HepG2 (cell line): ENCODE measurements around the gene ANKRD31. TPM values are rescaled to one million over a fixed set of nuclear protein-coding genes. Genes with fewer than 3 reads are reported as not detected.

Experiments
- CHD4 ChIP-seq: fragments of 200-600 bp; sonication (generic); IDR thresholded peaks from 2 replicates; pipeline ENCODE4 v1.7.0; 2017; ENCODE audit warnings: mild to moderate bottlenecking, low read length, borderline replicate concordance
- EEA1 ChIP-seq: sonication (generic); formaldehyde crosslinking; IDR thresholded peaks from 2 replicates; pipeline ENCODE4 v1.5.1; 2020; ENCODE audit warnings: mild to moderate bottlenecking, missing genetic modification reagents, borderline replicate concordance
- GTF2F1 ChIP-seq: fragments of 150-350 bp; IDR thresholded peaks from 2 replicates; pipeline ENCODE4 v1.6.1; 2014; ENCODE audit warnings: low read length
- HDAC1 ChIP-seq: sonication (generic); formaldehyde crosslinking; IDR thresholded peaks from 2 replicates; pipeline ENCODE4 v1.5.1; 2020; ENCODE audit warnings: mild to moderate bottlenecking, missing genetic modification reagents
- HMG20A ChIP-seq: IDR thresholded peaks from 2 replicates; pipeline ENCODE4 v1.6.1; 2016; ENCODE audit warnings: borderline replicate concordance
- HMGA1 ChIP-seq: sonication (generic); formaldehyde crosslinking; conservative IDR thresholded peaks from 2 replicates; pipeline ENCODE4 v1.4.0; 2020; ENCODE audit warnings: missing genetic modification reagents
- HNRNPK ChIP-seq: fragments of 200-400 bp; formaldehyde crosslinking; IDR thresholded peaks from 2 replicates; pipeline ENCODE4 v1.6.1; 2018; ENCODE audit warnings: low read length, low read depth, moderate library complexity, mild to moderate bottlenecking; ENCODE audit not compliant: poor library complexity, severe bottlenecking
- HNRNPUL1 ChIP-seq: fragments of 200-400 bp; formaldehyde crosslinking; IDR thresholded peaks from 2 replicates; pipeline ENCODE4 v1.6.1; 2017; ENCODE audit warnings: low read depth, mild to moderate bottlenecking, low read length, moderate library complexity
- MED1 ChIP-seq: sonication (generic); formaldehyde crosslinking; IDR thresholded peaks from 2 replicates; pipeline ENCODE4 v1.4.0; 2020; ENCODE audit warnings: missing genetic modification reagents
- NFIC ChIP-seq: IDR thresholded peaks from 2 replicates; pipeline ENCODE4 v1.6.1; 2012; ENCODE audit warnings: mild to moderate bottlenecking, low read length, inconsistent platforms
- NR2F6 ChIP-seq, 2 experiments: IDR thresholded peaks; 2 replicates each; pipeline ENCODE4 v1.6.1; 2016; ENCODE audit warnings: antibody characterized with exemption in 1 of 2, mild to moderate bottlenecking in 1 of 2
- RFX3 ChIP-seq: IDR thresholded peaks from 2 replicates; pipeline ENCODE4 v1.6.1; 2016; ENCODE audit warnings: missing biosample characterization, missing genetic modification reagents
- RFX5 ChIP-seq: IDR thresholded peaks from 2 replicates; pipeline ENCODE4 v1.6.1; 2011; ENCODE audit warnings: low read depth, low read length, improper control_type of control experiment
- SNAPC2 ChIP-seq: sonication (generic); formaldehyde crosslinking; IDR thresholded peaks from 2 replicates; pipeline ENCODE4 v1.8.1; 2022; ENCODE audit warnings: mild to moderate bottlenecking, missing genetic modification reagents
- SRSF1 ChIP-seq: fragments of 200-400 bp; formaldehyde crosslinking; optimal IDR thresholded peaks from 2 replicates; pipeline ENCODE3; 2017; ENCODE audit warnings: mild to moderate bottlenecking, low read depth, low read length, moderate library complexity
- STAG1 ChIP-seq: sonication (generic); formaldehyde crosslinking; IDR thresholded peaks from 2 replicates; pipeline ENCODE4 v1.4.0; 2020; ENCODE audit warnings: missing genetic modification reagents
- TEAD3 ChIP-seq: optimal IDR thresholded peaks from 2 replicates; pipeline ENCODE3; 2016; ENCODE audit warnings: borderline replicate concordance
- ZBTB20 ChIP-seq: sonication (generic); formaldehyde crosslinking; IDR thresholded peaks from 2 replicates; pipeline ENCODE4 v1.8.1; 2023; ENCODE audit warnings: missing genetic modification reagents, low read depth, mild to moderate bottlenecking, borderline replicate concordance
- ZNF160 ChIP-seq: sonication (generic); formaldehyde crosslinking; IDR thresholded peaks from 2 replicates; pipeline ENCODE4 v1.8.0; 2022; ENCODE audit warnings: mild to moderate bottlenecking, inconsistent platforms, missing genetic modification reagents
- ZNF251 ChIP-seq: sonication (generic); formaldehyde crosslinking; IDR thresholded peaks from 2 replicates; pipeline ENCODE4 v1.9.0; 2021; ENCODE audit warnings: mild to moderate bottlenecking, missing genetic modification reagents
- ZNF280B ChIP-seq: sonication (generic); formaldehyde crosslinking; IDR thresholded peaks from 2 replicates; pipeline ENCODE4 v1.5.0; 2020; ENCODE audit warnings: missing genetic modification reagents, mild to moderate bottlenecking, borderline replicate concordance
- ZNF3 ChIP-seq: IDR thresholded peaks from 2 replicates; pipeline ENCODE4 v1.7.0; 2017; ENCODE audit warnings: inconsistent platforms
- ZNF510 ChIP-seq: sonication (generic); formaldehyde crosslinking; IDR thresholded peaks from 2 replicates; pipeline ENCODE4 v1.4.0; 2020; ENCODE audit warnings: low read depth, mild to moderate bottlenecking, missing genetic modification reagents
- ZSCAN29 ChIP-seq: sonication (generic); formaldehyde crosslinking; conservative IDR thresholded peaks from 2 replicates; pipeline ENCODE4 v1.4.0; 2020; ENCODE audit warnings: mild to moderate bottlenecking, missing genetic modification reagents
- polyA plus RNA-seq, 8 experiments: library from polyadenylated mRNA; depleted of rRNA in 3 of 8; stranded (reverse) in 7 of 8; unstranded in 1 of 8; fragments of >200 nt; fragmentation: Illumina TruSeq in 4 of 8; extraction: Trizol in 4 of 8; gene quantifications; 2 replicates each; pipeline versions ENCODE4 v1.2.1 to v1.2.3, GENCODE V29; 2011 to 2016; ENCODE audit warnings: low read depth in 4 of 8, missing spikeins in 1 of 8, mixed read lengths in 1 of 8; ENCODE audit not compliant: insufficient read depth in 1 of 8
- total RNA-seq, 5 experiments: library from RNA; depleted of rRNA; stranded (reverse); fragments of >200 nt; fragmentation: Illumina TruSeq; extraction: Trizol; gene quantifications; 2 replicates each; pipeline ENCODE4 v1.2.3, GENCODE V29; 2016; ENCODE audit warnings: low read depth in 1 of 5
- TF ChIP-seq, protein P1 (sequence below): sonication (generic); formaldehyde crosslinking; IDR thresholded peaks from 2 replicates; pipeline ENCODE4 v1.5.1; 2020; ENCODE audit warnings: missing genetic modification reagents, mild to moderate bottlenecking, borderline replicate concordance
- TF ChIP-seq, protein P2 (sequence below): sonication (generic); formaldehyde crosslinking; IDR thresholded peaks from 2 replicates; pipeline ENCODE4 v1.8.0; 2022; ENCODE audit warnings: low read depth, missing genetic modification reagents

ANKRD31 gene
- total and polyA plus RNA-seq, 2 of the 13 experiments (the other 11 are each of a cell fraction or from before 2014, with no cell fraction given): 0.01 to 0.09 TPM

DNA sequence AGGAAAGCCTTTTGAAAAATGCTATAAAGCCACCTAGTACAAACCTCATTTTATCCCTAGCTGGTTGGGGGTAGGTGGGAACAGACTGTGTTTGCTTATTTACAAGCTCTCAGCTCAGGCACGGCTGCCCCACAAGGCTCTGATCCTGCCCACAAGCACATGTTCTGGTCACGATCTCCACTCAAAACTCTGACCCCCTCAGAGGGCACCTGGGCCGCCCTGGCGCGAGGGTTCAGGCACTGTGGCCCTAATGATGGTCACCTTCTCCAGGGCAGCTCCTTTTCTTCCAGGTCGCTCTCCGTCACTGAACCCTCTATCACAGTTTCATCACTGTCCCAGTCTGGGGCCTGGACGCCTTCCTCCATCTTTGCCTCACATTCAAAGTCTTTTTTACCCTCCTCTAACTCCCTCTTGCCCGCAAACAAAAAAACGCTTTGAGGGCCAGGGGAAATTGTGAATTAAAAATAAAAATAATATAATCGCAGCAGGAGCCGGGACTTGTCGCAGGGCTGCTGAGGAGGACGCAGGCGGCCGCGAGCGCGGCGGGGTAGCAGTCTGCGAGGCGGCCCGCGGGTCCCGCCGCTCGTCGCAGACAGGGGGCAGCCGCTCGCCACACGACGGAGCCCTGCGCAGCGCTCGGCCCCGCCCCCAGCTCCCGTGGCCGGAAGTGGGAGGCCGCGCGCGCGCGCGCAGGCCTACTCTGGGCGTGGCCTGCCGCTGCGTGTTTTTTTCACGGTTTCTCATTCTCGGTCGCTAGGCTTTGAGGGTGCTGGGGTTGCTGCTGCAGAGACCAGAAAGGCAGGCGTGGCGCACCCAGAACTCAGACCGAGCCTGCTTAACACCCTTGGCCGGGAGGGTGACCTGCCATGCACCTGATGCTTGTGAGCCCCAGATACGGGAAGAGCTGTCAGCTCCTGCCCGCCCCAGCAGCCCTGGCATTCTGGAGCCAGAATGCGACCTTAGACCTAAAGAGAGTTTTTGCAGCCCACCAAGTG is at the start of gene ANKRD31 (continued):
- TF ChIP-seq, protein P1, sequence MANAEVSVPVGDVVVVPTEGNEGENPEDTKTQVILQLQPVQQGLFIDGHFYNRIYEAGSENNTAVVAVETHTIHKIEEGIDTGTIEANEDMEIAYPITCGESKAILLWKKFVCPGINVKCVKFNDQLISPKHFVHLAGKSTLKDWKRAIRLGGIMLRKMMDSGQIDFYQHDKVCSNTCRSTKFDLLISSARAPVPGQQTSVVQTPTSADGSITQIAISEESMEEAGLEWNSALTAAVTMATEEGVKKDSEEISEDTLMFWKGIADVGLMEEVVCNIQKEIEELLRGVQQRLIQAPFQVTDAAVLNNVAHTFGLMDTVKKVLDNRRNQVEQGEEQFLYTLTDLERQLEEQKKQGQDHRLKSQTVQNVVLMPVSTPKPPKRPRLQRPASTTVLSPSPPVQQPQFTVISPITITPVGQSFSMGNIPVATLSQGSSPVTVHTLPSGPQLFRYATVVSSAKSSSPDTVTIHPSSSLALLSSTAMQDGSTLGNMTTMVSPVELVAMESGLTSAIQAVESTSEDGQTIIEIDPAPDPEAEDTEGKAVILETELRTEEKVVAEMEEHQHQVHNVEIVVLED (CRISPR knock-in tag): peak; percentile 68
- TF ChIP-seq HNRNPUL1 (no peak), TEAD3 (CRISPR knock-in tag) (peak; percentile 26), RFX5 (no peak), STAG1 (CRISPR knock-in tag) (peak; percentile 79), NFIC (no peak), ZSCAN29 (0 out of 2 replicates have a peak, but pooled peaks have one; percentile 19), RFX3 (CRISPR knock-in tag) (no peak), GTF2F1 (no peak), SRSF1 (peak; percentile 10), ZNF160 (CRISPR knock-in tag) (0 out of 2 replicates have a peak, but pooled peaks have one; percentile 28), SNAPC2 (peak; percentile 53; the same call in 1 of the 2 replicates), EEA1 (peak; percentile 77; the same call in 1 of the 2 replicates), ZNF280B (CRISPR knock-in tag) (no peak; the same call in 1 of the 2 replicates), HNRNPK (no peak), CHD4 (no peak), HMGA1 (CRISPR knock-in tag) (no peak), MED1 (CRISPR knock-in tag) (peak; percentile 53), ZNF3 (CRISPR knock-in tag) (no peak), ZNF251 (no peak), NR2F6 (IDR thresholded peaks at IDR 0.05) (no peak), NR2F6 (CRISPR knock-in tag; IDR thresholded peaks at IDR 0.05) (no peak), ZBTB20 (CRISPR knock-in tag) (no peak), HDAC1 (CRISPR knock-in tag) (peak; percentile 81), ZNF510 (CRISPR knock-in tag) (no peak), HMG20A (CRISPR knock-in tag) (no peak)
- TF ChIP-seq, protein P2, sequence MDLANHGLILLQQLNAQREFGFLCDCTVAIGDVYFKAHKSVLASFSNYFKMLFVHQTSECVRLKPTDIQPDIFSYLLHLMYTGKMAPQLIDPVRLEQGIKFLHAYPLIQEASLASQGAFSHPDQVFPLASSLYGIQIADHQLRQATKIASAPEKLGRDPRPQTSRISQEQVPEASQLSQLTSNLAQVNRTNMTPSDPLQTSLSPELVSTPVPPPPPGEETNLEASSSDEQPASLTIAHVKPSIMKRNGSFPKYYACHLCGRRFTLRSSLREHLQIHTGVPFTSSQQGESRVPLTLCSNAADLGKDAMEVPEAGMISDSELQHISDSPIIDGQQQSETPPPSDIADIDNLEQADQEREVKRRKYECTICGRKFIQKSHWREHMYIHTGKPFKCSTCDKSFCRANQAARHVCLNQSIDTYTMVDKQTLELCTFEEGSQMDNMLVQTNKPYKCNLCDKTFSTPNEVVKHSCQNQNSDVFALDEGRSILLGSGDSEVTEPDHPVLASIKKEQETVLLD (CRISPR knock-in tag): no peak
